Epithelial cell of proximal tubule (primary cell): Measurements from ENCODE around the gene RALGAPA2. TPM values are rescaled to one million over a fixed set of nuclear protein-coding genes. Genes with fewer than 3 reads are reported as not detected.

Experiments
- DNase-seq: peaks from one replicate; pipeline ENCODE4 v3.0.0-alpha.2; 2011; ENCODE audit warnings: low read depth
- H3K4me3 ChIP-seq: 2 replicates; pipeline ENCODE4 v1.5.1; 2011; ENCODE audit warnings: low read depth, mild to moderate bottlenecking, low read length
- total RNA-seq: library from RNA; depleted of rRNA; stranded (reverse); fragments of >200 nt; gene quantifications from 2 replicates; pipeline ENCODE4 v1.2.3, GENCODE V29; 2015
- TF ChIP-seq, protein P1 (sequence below): conservative IDR thresholded peaks from 2 replicates; pipeline ENCODE4 v1.5.1; 2012; ENCODE audit warnings: low read depth, mild to moderate bottlenecking, low read length

RALGAPA2 gene
- total RNA-seq, 1 donor from 2014 or later: 13.8 TPM

DNA sequence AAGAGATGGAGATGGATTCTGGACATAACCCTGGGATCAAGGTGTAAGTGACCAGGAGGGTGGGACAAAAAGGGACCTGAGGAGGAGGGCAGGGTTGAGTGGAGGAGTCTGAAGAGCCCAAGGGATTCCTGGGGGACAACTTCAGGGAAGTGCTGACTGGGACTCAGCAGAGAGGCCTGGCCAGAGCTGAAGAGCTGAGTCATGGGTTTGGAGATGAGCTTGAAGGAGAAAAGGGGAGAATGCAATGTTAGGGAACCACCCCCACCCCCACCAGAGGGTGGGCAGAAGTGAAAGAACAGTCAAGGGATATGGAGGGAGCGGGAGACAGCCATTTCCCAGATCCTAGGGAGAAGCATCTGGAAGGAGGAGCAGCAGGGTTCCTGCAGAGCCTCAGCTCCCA lies 289.3 kb downstream of the RALGAPA2 start:
- no peak overlapping the region for H3K4me3 ChIP-seq
- TF ChIP-seq, protein P1, sequence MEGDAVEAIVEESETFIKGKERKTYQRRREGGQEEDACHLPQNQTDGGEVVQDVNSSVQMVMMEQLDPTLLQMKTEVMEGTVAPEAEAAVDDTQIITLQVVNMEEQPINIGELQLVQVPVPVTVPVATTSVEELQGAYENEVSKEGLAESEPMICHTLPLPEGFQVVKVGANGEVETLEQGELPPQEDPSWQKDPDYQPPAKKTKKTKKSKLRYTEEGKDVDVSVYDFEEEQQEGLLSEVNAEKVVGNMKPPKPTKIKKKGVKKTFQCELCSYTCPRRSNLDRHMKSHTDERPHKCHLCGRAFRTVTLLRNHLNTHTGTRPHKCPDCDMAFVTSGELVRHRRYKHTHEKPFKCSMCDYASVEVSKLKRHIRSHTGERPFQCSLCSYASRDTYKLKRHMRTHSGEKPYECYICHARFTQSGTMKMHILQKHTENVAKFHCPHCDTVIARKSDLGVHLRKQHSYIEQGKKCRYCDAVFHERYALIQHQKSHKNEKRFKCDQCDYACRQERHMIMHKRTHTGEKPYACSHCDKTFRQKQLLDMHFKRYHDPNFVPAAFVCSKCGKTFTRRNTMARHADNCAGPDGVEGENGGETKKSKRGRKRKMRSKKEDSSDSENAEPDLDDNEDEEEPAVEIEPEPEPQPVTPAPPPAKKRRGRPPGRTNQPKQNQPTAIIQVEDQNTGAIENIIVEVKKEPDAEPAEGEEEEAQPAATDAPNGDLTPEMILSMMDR: no peak
- DNase-seq: no peak

DNA sequence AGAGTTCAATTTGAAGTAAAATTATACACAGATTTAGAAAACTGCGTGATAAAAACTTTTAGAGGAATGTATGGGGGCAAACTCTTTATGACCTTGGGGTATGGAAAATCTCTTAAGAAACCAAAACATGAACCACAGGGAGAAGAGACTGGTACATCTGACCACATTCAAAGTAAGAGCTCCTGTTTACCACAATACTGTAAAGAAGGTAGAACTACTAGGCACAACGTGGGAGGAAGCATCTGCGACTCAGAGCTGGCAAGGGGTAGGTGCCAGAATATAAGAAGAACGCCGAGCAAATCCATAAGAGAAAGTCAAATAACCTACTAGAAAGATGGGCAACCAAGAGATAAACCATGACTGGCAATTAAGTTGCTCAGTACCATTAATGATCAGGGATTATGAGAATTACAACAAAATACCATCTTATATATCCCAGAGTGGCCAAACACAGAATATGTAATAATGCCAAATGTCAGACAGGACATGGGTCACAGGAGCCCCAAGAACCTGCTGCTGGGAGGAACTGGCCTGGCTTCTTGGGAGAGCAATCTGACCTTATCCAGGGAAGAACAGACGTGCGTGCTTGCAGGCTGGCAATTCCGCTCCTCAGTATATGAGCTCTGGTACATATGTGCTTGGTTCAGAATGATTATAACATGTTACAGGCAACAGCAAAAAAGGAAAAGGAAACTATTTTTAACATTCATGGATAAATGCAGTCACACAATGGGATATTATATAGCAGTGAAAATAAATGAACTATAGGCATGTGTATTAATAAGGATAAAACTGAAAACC lies 294.4 kb downstream of the RALGAPA2 start:
- DNase-seq: no peak
- no peak overlapping the region for H3K4me3 ChIP-seq
- TF ChIP-seq, protein P1: no peak

DNA sequence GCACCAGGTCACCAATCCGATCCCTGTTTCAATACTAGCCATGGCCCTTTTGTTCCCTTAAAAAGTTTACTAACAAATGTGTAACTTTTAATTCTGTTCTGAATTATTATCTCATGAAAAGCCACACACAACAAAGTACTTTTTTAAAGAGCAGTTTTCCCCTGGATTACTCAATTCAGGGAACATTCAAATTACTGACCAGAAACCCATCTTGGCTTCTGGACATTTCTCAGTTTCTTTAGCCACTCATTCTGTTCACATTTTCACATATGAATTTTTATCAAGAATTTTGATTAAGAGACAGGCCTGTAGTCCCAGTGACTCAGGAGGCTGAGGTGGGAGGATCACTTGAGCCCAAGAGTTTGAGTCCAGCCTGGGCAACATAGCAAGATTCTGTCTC lies 297.1 kb downstream of the RALGAPA2 start:
- H3K4me3 ChIP-seq: no peak overlapping the region
- TF ChIP-seq, protein P1: no peak
- no peak for DNase-seq

DNA sequence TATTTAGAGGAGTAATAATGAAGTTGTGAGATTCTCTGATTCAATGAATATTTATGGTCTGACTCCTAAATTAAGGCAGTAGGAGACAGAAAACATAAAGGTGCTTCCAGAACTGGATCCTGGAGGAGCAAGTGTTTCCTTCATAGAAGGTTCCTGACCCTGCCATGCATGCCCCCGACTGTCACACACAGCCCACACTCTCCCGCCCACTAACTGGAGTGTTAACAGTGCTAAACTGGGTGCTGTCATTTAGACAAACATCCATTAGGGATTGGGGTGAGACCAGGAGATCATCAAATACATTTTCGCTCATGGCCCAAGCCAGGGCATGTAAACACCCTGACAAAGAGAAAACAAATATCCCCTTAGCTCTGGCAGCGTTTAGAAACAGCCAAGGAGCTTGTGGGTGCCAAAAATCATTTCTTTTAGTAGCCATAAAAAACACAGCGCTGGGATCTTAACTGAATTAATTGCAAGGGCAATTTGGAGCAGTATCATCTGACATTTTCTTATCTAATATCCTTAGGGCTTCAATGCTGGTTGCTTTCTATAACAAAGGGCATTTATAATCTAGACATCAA lies 297.7 kb downstream of the RALGAPA2 start:
- TF ChIP-seq, protein P1: no peak
- DNase-seq: no peak
- no peak overlapping the region for H3K4me3 ChIP-seq

DNA sequence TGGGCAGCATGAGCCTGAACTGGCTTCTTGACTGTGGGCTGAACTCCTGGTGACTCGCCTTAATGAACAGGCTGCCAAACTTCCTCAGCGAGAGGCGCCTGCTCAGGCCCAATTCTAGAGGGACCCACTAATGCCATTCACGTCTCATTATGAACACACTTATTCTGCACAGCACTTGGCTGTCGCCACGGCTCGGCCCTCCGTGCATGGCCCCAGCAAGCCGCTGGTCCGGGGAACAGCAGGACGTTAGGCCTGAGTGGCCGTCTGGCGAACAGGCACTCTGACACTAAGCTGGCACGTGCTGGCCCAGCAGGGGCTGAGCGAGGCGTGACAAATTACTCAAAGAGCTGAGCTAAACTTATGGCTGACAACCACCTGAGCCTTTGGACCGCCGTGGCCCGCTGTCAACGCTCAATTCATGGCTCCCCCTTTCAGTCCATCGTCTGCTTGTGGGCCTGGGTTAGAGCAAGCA lies 298.6 kb downstream of the RALGAPA2 start:
- no peak for DNase-seq
- no peak overlapping the region for H3K4me3 ChIP-seq
- TF ChIP-seq, protein P1: no peak

DNA sequence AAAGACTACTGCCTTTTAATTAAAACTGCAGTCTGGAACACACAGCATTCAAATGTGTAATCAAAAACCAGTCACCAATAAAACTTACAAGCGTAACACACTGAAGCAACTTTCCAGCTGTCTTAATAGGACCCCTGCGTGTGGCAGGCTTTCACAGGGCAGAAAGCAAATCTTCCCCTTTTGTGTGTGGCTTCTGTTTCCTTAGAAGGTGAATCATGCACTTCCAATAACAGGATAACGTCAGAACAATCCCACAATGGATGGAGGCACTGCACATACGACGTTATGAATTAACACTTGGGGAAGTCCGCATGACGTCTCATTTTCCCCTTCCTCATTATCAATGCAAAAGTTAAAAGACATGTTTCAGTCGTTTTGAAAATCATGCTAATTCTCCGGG lies 299.7 kb downstream of the RALGAPA2 start:
- DNase-seq: no peak
- no peak overlapping the region for H3K4me3 ChIP-seq
- TF ChIP-seq, protein P1: no peak
